ENCODE results near the gene PLXNA1. TPM values are rescaled to one million over a fixed set of nuclear protein-coding genes. Genes with fewer than 3 reads are reported as not detected.

PLXNA1 gene
- total and polyA plus RNA-seq, 9 of the 15 experiments (the other 6 are each of a cell fraction or from before 2014, with no cell fraction given) = 0.23 to 59.9 (median 16.8) TPM

GRCh38 chr3:126986001-126986400 lies 3.1 kb downstream of the PLXNA1 start (continued):
- TF ChIP-seq REST (IDR thresholded peaks at IDR 0.05; ENCODE audit: borderline replicate concordance) (peak; percentile 30), REST (CRISPR knock-in tag; IDR thresholded peaks at IDR 0.05; ENCODE audit: low read depth) (no peak), VEZF1 (CRISPR knock-in tag; IDR thresholded peaks at IDR 0.05) (peak; percentile 82), MAZ (CRISPR knock-in tag; conservative IDR thresholded peaks at IDR 0.05 in 1 of 2, IDR thresholded peaks at IDR 0.05 in 1 of 2) (no peak), KLF16 (IDR thresholded peaks at IDR 0.05) (peak; percentile 55; the same call in 1 of the 2 replicates), KAT2B (IDR thresholded peaks at IDR 0.05; ENCODE audit: low read depth, low read length) (no peak), BHLHE40 (IDR thresholded peaks at IDR 0.05; ENCODE audit: low read length) (peak; percentile 35; the same call in 1 of the 2 replicates), TFAP4 (CRISPR knock-in tag; IDR thresholded peaks at IDR 0.05; ENCODE audit: borderline replicate concordance) (peak; percentile 70), FOXK2 (conservative IDR thresholded peaks at IDR 0.05 in 1 of 2, IDR thresholded peaks at IDR 0.05 in 1 of 2; ENCODE audit: low read depth in 2 of 2) (peak; percentile 57 to 81; a peak in 3 of 4 replicates), NFIC (IDR thresholded peaks at IDR 0.05) (peak; percentile 20; the same call in 1 of the 2 replicates), SMARCC2 (IDR thresholded peaks at IDR 0.05; ENCODE audit: low read depth) (peak; percentile 55; the same call in 1 of the 2 replicates), ATF7 (IDR thresholded peaks at IDR 0.05) (peak; percentile 51; the same call in 1 of the 2 replicates), CHAMP1 (IDR thresholded peaks at IDR 0.05) (no peak)

All from K562 (cell line).